Measurements from ENCODE around the gene SLC18A3.

Gene SLC18A3

DNA sequence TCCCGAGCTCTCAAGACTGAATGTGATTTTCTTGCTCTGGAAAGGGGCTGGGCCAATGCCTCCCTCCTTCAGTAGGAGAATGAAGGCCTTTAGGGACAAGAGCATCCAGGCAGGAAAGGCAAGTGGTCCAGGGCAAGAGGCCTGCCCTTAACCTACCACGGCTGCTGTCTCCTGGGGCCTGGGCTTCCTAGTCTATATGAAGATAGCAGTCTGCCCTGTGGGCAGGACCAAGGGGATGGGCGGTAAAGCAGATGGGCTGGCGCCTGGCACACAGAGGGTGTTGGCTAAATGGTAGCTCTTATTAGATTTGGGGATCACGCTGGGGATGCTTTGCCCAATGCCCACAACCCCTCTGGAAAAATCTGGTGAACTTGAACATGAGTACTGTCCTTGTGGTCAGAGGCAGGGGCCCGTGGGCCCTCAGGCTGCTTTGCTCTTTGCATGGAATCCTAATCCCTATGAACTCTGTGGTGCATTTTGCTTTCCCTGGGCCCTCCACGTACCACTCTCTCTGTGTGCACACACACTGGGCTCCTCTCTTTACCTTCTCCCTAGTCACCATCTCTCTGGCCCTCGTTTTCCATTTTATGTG lies 24.1 kb downstream of the SLC18A3 start:
- Histone ChIP-seq H3K9ac (ENCODE audit: low read length) (no peak overlapping the region), H3K4me3 (ENCODE audit: low read length) (no peak overlapping the region), H3K4me1 (ENCODE audit: control insufficient read depth, low read depth, low read length) (no peaks in the 10 kb centered on the region), H3K27ac (ENCODE audit: low read length) (no peak overlapping the region), H3K9me3 (ENCODE audit: control insufficient read depth, low read depth, low read length) (no peaks in the 10 kb centered on the region), H3K27me3 (ENCODE audit: control insufficient read depth, insufficient read depth, low read length) (no peaks in the 10 kb centered on the region), H3K36me3 (ENCODE audit: control insufficient read depth, low read depth, low read length) (no peaks in the 10 kb centered on the region)

DNA sequence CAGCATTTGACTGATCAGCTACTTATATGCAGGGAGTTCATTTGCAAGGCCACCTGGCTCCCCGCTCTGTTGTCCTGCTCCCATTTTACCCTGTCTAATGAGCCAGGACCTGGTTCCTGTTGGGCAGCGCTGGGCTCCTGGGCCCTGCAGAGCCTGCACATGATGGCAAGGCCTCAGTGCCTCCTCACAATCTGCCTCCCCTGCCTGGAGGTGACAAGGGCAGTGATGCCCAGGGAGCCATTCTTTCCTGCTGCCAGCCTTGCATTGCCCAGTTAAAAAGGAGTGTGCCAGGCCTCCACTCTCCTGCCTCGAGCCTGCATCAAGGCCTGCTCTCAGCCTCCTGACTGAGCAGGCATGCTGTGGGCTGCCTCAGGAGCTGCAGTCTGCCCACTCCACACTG lies 32.2 kb downstream of the SLC18A3 start:
- no peaks in the 10 kb centered on the region for H3K36me3 ChIP-seq (ENCODE audit: control insufficient read depth, low read depth, low read length)
- H3K9ac ChIP-seq (ENCODE audit: low read length), result no peak overlapping the region
- H3K4me1 ChIP-seq (ENCODE audit: control insufficient read depth, low read depth, low read length), result no peaks in the 10 kb centered on the region
- H3K27ac ChIP-seq (ENCODE audit: low read length), result no peak overlapping the region
- no peaks in the 10 kb centered on the region for H3K27me3 ChIP-seq (ENCODE audit: control insufficient read depth, insufficient read depth, low read length)
- no peak overlapping the region for H3K4me3 ChIP-seq (ENCODE audit: low read length)
- no peaks in the 10 kb centered on the region for H3K9me3 ChIP-seq (ENCODE audit: control insufficient read depth, low read depth, low read length)

DNA sequence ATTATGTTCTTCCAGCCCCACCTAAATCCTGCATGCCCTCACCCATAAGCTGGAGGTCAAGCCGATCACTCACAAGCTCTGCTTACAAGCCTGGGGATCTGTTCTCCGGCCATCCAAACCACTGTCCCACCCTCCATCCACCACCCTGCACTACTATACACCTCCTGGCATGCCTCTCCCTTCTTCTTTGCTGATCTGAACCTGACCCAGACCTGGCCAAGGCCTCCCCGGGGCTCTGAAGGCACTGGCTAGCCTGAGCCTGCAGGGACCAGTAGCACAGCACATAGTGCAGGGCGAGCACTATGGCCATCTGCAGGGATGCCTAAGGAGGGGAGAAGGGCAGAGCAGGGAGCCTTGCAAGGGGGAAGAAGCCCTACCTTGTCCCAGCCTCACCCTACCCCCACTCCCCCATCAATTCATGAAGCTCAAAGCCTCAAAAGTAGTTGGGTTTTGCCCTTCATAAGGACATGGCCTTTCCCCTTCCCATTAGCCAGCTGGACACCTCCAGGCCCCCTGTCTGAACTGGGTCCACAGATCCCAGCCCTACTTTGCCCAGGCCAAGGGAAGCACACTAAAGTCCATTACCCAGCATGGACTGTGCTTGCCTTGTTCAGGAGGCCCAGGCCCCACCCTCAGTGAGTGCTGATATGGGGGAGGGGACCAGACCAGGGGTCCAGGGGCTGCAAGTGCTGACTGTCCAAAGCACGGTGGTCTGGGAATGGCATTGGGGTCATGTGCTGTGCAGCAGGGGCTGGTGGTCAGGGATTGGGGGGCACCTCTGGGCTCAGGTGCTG lies 33.3 kb downstream of the SLC18A3 start:
- Histone ChIP-seq H3K4me3 (ENCODE audit: low read length) (no peak overlapping the region), H3K36me3 (ENCODE audit: control insufficient read depth, low read depth, low read length) (no peaks in the 10 kb centered on the region), H3K4me1 (ENCODE audit: control insufficient read depth, low read depth, low read length) (no peaks in the 10 kb centered on the region), H3K27me3 (ENCODE audit: control insufficient read depth, insufficient read depth, low read length) (no peaks in the 10 kb centered on the region), H3K9me3 (ENCODE audit: control insufficient read depth, low read depth, low read length) (no peaks in the 10 kb centered on the region), H3K27ac (ENCODE audit: low read length) (no peak overlapping the region), H3K9ac (ENCODE audit: low read length) (no peak overlapping the region)

DNA sequence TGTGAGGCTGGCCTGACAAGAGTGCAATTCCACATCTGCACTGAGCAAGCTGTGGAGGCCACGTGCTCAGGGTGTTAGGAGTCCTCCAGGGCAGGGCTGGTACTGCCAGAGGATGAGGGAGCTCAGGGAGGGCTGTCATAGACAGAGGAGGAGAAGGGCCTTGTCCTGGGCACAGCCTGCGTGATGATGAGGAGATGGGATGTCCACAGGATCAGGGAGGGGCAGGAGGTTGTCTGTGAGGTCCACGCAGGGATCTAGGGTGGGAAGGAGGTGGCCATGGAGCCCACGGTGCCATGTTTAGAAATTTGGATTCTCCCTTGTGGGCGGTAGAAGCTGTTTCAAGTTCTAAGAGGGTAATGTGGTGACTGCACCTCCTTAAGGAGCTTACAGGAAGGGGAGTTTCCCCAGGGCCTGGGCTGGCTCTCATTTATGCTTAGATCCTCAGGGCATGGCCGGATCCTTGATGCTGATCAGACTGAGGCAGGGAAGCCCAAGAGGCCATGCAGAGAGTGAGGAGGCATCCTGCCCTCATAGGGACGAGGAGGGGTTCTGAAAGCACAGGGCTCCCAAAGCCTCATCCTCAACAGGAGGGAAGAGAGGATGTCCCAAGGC lies 34.0 kb downstream of the SLC18A3 start:
- Histone ChIP-seq H3K4me3 (ENCODE audit: low read length) (no peak overlapping the region), H3K9me3 (ENCODE audit: control insufficient read depth, low read depth, low read length) (no peaks in the 10 kb centered on the region), H3K4me1 (ENCODE audit: control insufficient read depth, low read depth, low read length) (no peaks in the 10 kb centered on the region), H3K36me3 (ENCODE audit: control insufficient read depth, low read depth, low read length) (no peaks in the 10 kb centered on the region), H3K9ac (ENCODE audit: low read length) (no peak overlapping the region), H3K27me3 (ENCODE audit: control insufficient read depth, insufficient read depth, low read length) (no peaks in the 10 kb centered on the region), H3K27ac (ENCODE audit: low read length) (no peak overlapping the region)

DNA sequence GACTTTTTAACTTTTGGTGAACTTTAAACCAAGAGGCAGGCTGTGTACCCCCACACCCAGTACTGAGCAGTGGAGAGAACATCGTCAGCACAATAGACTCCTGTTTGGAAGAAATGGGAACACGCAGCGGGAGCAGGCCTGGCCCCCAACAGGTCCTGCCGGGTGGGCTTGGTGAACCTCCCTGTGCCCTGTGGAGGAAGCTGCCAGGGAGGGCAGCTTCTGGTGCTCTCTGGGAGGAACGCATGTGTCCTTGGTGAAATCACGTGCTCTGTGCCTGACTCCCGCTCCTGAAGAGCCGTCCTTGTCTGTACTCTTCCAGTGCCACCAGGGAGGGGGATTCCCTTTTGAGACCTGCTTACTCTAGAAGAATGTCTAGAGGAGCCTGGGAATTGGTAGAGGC lies 35.3 kb downstream of the SLC18A3 start:
- Histone ChIP-seq H3K9me3 (ENCODE audit: control insufficient read depth, low read depth, low read length) (no peaks in the 10 kb centered on the region), H3K4me3 (ENCODE audit: low read length) (no peak overlapping the region), H3K27me3 (ENCODE audit: control insufficient read depth, insufficient read depth, low read length) (no peaks in the 10 kb centered on the region), H3K27ac (ENCODE audit: low read length) (no peak overlapping the region), H3K4me1 (ENCODE audit: control insufficient read depth, low read depth, low read length) (peaks cover 7% of the 10 kb centered on the region), H3K36me3 (ENCODE audit: control insufficient read depth, low read depth, low read length) (no peaks in the 10 kb centered on the region), H3K9ac (ENCODE audit: low read length) (no peak overlapping the region)

DNA sequence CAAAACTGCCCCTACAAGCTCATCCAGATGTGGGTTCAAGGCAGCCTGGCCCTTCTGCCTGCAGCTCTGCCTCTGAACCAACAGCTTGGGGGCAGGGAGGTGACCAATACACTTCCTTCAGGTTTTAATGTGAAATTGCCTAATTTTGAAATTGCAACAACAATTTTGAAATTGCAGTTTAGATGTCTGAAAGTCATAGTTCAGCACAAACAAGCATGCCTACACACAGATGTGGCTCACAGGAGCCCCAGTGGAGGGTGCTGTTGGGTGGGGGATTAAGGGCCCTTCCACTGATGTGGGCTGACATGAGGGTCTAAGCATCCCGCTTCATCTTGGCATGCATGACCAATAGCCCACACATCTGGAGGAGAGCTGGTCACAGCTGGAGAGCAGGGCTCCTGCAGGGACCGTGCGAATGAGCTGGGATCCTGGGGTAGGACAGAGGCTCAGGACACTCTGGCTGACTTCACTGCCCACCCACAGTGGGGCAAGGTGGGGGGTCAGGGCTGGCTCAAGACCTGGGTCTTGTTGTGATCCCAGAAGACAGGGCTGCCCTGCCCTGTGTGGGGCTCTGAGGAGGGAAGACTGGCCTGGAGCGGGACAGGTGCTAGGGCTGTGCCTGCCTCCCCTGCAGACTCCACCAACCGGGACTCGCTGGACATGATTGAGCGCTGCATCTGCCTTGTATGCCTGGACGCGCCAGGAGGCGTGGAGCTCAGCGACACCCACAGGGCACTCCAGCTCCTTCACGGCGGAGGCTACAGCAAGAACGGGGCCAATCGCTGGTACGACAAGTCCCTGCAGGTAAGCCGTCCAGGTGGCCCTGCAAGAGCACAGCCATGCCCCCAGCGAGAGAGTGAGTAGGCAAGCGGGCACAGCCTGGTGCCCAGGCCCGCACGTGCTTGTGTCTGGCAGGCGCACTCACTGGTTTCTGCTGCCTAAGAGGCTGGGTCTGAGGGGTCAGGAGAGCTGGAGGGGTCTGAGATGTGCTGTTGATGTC lies 36.1 kb downstream of the SLC18A3 start:
- H3K27ac ChIP-seq (ENCODE audit: low read length), result no peak overlapping the region
- H3K4me3 ChIP-seq (ENCODE audit: low read length), result no peak overlapping the region
- H3K4me1 ChIP-seq (ENCODE audit: control insufficient read depth, low read depth, low read length), result peaks cover 7% of the 10 kb centered on the region
- no peak overlapping the region for H3K9ac ChIP-seq (ENCODE audit: low read length)
- no peaks in the 10 kb centered on the region for H3K27me3 ChIP-seq (ENCODE audit: control insufficient read depth, insufficient read depth, low read length)
- no peaks in the 10 kb centered on the region for H3K9me3 ChIP-seq (ENCODE audit: control insufficient read depth, low read depth, low read length)
- no peaks in the 10 kb centered on the region for H3K36me3 ChIP-seq (ENCODE audit: control insufficient read depth, low read depth, low read length)

DNA sequence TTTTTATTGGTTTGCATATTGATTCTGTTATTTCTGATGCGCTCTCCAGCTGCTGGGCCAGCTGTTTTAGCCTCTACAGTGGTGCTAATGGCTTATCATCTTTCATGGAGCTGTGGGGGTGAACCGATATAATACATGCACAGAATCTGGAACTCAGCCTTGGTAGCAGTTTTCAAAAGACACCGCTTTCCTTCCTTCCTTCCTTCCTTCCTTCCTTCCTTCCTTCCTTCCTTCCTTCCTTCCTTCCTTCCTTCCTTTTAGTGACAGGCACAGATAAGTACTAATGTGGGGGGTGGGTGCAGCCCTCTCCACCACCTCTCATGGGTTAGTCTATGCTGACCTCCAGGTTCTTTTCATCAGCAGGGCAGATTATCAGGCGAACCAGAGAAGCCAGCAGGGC lies 37.4 kb downstream of the SLC18A3 start:
- H3K27me3 ChIP-seq (ENCODE audit: control insufficient read depth, insufficient read depth, low read length), result no peaks in the 10 kb centered on the region

DNA sequence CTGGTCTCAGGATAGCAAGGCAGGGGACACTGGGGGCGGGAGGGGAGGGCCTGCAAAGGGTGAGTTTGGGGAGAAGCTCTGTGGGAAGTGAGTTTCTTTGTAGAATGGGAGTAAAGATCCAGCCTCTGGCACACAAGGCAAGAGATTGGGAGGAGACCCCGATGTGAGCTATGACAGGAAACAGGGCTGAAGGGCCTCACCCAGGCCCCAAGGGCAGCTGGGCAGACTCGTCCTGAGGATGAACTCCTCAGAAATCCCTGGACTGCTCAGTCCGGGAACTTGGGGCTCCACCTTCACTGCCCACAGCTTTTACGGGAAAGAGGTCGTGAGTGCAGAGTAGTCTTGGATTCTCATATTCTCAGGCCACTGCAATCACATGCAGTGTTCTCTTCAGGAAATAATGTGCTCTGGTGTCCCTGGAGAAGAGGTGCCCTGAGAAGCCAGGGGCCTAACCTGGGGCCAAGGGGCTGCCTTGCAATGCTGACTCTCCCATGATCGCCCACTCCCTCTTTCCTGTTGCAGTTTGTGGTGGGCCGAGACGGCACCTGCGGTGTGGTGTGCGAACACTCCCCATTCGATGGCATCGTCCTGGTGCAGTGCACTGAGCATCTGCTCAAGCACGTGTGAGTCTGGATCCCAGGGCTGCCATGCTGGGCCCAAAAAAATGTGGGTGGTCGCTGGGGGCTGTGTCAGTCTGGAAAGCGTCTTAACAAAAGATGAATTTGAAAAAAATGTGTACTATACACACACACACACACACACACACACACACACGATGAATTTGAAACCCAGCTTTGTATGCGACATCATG lies 38.1 kb downstream of the SLC18A3 start:
- Histone ChIP-seq H3K27ac (ENCODE audit: low read length) (no peak overlapping the region), H3K27me3 (ENCODE audit: control insufficient read depth, insufficient read depth, low read length) (no peaks in the 10 kb centered on the region), H3K9ac (ENCODE audit: low read length) (no peak overlapping the region), H3K4me1 (ENCODE audit: control insufficient read depth, low read depth, low read length) (peaks cover 7% of the 10 kb centered on the region), H3K9me3 (ENCODE audit: control insufficient read depth, low read depth, low read length) (no peaks in the 10 kb centered on the region), H3K36me3 (ENCODE audit: control insufficient read depth, low read depth, low read length) (no peaks in the 10 kb centered on the region), H3K4me3 (ENCODE audit: low read length) (no peak overlapping the region)

More for the DNA sequence above, 37.4 kb downstream of the SLC18A3 start:
- no peaks in the 10 kb centered on the region for H3K36me3 ChIP-seq (ENCODE audit: control insufficient read depth, low read depth, low read length)
- H3K9me3 ChIP-seq (ENCODE audit: control insufficient read depth, low read depth, low read length), result no peaks in the 10 kb centered on the region
- H3K4me3 ChIP-seq (ENCODE audit: low read length), result no peak overlapping the region
- no peak overlapping the region for H3K9ac ChIP-seq (ENCODE audit: low read length)
- H3K4me1 ChIP-seq (ENCODE audit: control insufficient read depth, low read depth, low read length), result peaks cover 7% of the 10 kb centered on the region
- no peak overlapping the region for H3K27ac ChIP-seq (ENCODE audit: low read length)

DNA sequence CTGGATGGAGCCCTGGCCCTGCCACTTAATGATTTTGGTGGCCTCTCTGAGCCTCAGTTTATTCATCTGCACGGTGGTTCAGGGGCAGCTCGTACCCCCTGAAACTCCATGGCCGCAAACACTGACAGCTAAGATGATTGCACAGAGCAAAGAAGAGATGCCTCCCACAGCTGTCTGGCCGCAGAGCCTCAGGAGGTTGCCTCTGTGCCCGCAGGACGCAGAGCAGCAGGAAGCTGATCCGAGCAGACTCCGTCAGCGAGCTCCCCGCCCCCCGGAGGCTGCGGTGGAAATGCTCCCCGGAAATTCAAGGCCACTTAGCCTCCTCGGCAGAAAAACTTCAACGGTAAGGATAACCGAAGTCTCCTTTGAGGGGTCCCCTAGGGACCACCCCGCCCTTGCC lies 39.2 kb downstream of the SLC18A3 start:
- no peak overlapping the region for H3K27ac ChIP-seq (ENCODE audit: low read length)
- no peaks in the 10 kb centered on the region for H3K9me3 ChIP-seq (ENCODE audit: control insufficient read depth, low read depth, low read length)
- H3K9ac ChIP-seq (ENCODE audit: low read length), result no peak overlapping the region
- no peaks in the 10 kb centered on the region for H3K27me3 ChIP-seq (ENCODE audit: control insufficient read depth, insufficient read depth, low read length)
- peaks cover 7% of the 10 kb centered on the region for H3K4me1 ChIP-seq (ENCODE audit: control insufficient read depth, low read depth, low read length)
- H3K36me3 ChIP-seq (ENCODE audit: control insufficient read depth, low read depth, low read length), result no peaks in the 10 kb centered on the region
- H3K4me3 ChIP-seq (ENCODE audit: low read length), result no peak overlapping the region

DNA sequence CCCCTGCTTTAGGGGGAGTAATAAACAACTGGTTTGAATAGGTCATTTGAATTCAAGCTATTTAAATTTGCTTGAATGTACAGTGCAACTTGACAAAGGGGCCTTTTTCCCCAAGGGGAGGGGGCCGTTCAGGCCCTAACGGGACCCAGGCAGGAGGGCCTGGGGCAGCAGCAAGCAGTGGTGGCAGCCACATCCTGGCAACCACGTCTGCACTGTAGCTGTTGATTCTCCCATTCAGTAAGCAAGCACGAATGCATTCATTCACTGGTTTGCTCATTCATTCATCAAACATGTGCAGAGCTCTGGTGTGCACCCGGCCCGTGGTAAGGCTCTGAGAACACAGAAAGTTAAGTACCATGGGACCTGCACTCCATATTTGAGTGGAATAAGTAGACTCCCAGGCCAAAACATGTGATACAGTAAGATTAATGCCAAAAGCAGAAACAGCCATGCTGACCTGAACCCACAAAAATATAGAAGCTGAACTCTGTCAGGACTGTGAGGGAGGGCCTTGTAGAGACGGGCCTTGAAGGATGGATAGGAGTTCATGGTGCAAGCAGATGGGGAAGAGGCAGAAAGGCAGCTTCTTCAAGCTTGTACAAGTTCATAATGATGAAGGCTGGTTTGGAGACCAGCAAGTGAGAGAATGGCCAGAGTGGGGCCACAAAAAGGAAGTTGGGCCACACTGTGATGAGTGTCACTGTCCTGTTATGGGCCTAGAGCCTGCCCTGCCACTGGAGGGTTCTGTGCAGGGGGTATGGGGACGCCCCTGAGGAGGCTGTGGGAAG lies 40.0 kb downstream of the SLC18A3 start:
- H3K36me3 ChIP-seq (ENCODE audit: control insufficient read depth, low read depth, low read length), result no peaks in the 10 kb centered on the region
- H3K4me3 ChIP-seq (ENCODE audit: low read length), result no peak overlapping the region
- peaks cover 7% of the 10 kb centered on the region for H3K4me1 ChIP-seq (ENCODE audit: control insufficient read depth, low read depth, low read length)
- no peak overlapping the region for H3K27ac ChIP-seq (ENCODE audit: low read length)
- H3K27me3 ChIP-seq (ENCODE audit: control insufficient read depth, insufficient read depth, low read length), result no peaks in the 10 kb centered on the region
- no peaks in the 10 kb centered on the region for H3K9me3 ChIP-seq (ENCODE audit: control insufficient read depth, low read depth, low read length)
- H3K9ac ChIP-seq (ENCODE audit: low read length), result no peak overlapping the region
